Endometrial microvascular endothelial cells (primary cell): Measurements from ENCODE around the gene APOBEC3B. TPM values are rescaled to one million over a fixed set of nuclear protein-coding genes. Genes with fewer than 3 reads are reported as not detected.
"Not testable (repeated sequence)": the region's sequence is repeated elsewhere in the genome, so short reads cannot be mapped to it uniquely, and the experiment has no call there.

Source experiments
- in situ Hi-C: cut with HindIII; loops from 2 replicates; pipeline ENCODE4 v1.10.0; 2017; ENCODE audit warnings: low sequenced_read_pairs, low pct_unique_long_range_greater_than_20kb; ENCODE audit errors: inconsistent ontology term
- total RNA-seq: library from RNA; depleted of rRNA; stranded (reverse); fragments of >200 nt; gene quantifications from one replicate; pipeline ENCODE4 v1.2.3, GENCODE V29; 2015; ENCODE audit errors: inconsistent ontology term

APOBEC3B gene
- 15.1 TPM for total RNA-seq

DNA sequence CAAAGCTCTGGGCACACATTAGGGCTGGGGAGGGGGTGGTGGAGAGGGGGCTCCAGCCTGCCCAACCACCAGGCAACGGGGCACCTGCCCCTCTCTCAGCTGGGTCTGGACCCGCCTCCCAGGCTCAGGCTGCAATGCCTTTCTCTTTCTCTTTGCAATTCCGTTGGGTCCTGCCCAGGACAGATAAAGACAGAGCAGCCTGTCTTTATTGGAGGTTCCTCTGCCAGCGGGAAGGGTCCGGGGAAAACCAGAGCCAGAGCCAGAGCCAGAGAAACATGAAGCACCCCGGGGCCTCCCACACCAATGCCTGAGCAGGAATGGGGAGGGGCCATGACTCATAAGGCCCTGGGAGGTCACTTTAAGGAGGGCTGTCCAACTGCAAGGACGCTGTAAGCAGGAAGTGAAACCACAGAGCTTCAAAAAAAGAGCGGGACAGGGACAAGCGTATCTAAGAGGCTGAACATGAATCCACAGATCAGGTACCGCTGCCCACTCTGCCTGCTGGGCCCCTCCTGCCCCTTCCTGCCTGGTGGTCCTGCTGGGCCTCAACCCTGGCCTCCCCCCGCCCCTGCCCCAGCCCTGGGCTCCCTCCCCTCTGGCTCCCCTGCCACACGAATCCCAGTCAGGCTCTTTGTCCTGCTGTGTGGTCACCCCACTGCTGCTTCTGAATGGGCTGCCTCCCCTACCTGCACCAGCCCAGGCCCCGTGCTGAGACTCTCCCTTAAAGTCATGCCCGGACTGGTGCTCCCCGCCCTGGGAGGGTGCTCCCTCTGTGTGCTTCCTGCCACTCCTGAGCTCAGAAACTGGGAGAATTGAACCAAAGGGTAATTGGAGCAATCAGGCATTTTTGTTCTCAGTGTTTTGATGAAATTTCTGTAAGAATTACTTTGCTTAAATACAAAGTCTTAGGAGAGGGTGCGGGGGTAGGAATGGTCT lies at the start of gene APOBEC3B:
Gene APOBEC3B (plus strand): TSS at position 356 of the 936 bp plus-strand sequence. CDS start 107 bp downstream, at position 463.
- in situ Hi-C loops, result no loop called here

DNA sequence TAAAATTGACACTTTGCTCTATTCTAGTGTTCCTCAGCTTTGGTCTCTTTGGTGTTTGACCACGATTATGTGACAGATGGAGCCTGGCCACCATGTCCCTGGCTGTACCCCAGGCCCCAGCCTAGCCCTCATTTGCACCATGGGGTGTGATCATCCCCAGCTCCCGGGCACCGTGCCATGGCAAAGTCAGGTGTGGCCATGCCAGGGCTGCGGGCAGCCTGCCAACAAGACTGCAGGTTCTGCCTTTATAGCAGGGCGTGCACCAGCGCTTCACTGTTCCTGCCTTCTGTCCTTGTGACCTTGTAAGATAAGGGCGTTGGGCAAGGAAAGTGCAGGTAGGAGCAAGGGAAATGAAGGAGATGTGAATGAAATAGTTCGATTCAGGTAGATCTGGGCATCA lies 47.1 kb upstream of the APOBEC3B start:
- in situ Hi-C loops, result no loop called here

DNA sequence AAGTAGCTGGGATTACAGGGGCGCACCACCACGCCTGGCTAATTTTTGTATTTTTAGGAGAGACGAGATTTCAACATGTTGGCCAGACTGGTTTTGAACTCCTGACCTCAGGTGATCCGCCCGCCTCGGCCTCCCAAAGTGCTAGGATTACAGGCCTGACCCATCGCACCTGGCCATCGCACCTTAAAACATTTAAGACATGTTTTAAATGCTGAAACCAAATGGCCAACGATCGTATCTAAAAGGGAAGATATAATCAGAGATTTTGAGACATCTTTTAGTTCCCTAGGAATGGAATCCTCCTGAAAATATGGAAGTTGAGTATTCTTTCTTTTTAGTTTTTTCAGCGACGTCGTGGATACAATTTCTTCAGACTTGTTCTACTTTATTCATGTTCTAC lies 46.5 kb upstream of the APOBEC3B start:
- in situ Hi-C loops, result no loop called here

DNA sequence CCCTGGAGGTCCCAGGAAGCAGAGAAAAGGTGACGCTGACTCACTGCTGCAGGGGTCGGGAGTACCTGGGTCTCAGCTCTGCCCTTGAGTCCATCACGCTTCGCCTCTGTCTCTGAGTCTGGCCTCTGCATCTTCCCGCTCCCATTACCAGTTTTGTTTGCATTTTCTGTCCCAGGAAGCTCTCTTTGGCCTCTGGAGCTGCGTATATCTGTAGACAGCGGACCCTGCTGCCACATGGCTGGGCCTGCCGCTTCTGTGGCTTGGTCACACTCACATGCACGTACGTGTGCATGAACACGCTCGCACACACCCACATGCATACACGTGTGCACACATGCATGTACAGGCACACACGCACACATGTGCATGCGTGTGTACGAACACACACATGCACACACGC lies 45.6 kb upstream of the APOBEC3B start:
- in situ Hi-C loops, result no loop called here

DNA sequence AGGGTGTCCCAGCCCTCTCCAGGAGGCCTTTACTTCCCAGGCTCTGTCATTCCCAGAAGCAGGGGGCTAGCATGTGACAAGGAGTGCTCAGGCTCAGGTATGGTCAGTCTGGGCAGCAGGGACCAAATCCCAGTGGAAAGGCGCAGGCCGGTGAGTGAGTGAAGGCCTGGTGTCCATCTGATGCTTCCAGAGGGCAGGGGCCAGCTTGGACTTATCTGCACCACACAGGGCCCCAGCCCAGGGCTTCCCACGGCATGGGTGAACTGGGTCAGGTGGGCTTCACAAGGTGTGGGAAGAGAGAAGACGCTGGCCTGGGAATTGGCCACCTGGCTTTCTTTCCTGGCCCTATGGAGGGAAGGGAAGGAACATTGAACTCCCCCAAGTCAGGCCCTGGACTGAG lies 45.1 kb upstream of the APOBEC3B start:
- in situ Hi-C loops, result no loop called here

DNA sequence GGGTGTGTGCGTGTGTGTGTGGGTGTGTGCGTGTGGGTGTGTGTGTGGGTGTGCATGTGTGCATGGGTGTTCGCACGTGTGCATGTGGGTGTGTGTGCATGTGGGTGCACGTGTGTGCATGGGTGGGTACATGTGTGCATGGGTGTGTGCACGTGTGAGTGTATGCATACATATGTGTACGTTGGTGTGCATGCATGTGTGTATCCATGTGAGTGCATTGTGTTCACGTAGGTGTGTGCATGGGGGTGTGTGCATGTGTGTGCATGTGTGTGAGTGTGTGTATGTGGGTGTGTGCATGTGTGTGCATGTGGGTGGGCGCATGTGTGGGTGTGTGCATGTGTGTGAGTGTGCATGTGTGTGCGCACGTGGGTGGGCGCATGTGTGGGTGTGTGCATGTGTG lies 44.6 kb upstream of the APOBEC3B start:
- in situ Hi-C loops, result no loop called here

DNA sequence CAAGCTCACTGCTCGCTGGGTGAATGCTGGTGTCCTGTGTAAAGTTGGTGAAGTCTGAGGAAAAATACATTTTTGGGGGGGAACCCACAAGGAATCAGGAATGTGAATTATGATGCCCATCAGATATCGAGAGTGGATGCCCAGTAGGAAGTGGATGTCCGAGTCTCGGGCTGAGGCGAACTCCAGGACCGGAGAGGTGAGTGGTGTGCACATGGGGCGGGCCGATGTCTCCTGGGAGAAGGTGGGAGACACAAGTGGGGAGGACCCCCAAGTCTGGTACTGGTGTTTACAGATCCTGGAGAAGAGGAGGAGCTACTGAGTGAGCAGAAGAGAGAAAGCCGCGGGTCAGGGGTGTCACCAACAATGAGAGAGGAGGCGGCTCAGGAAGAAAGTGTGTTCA lies 43.9 kb upstream of the APOBEC3B start:
- in situ Hi-C loops, result no loop called here

DNA sequence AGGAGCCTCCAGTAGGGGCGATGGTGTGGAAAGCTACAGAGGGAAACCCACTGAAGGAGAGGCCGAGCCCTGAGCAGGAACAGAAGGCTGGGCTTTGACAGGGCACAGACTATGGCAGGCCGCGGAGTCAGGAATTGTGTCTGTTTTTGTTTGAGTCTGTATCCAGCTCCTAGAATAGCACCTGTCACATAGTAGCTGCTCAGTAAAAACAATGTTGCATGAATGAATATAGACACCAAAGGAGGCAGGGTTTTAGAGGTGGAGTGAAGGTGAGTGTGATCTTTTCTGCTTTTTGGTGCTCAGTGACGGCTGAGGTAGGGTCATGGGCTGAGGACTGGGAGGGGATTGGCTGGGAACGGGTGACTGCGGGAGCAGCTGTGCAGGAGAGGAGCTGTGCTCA lies 43.2 kb upstream of the APOBEC3B start:
- in situ Hi-C loops, result no loop called here

DNA sequence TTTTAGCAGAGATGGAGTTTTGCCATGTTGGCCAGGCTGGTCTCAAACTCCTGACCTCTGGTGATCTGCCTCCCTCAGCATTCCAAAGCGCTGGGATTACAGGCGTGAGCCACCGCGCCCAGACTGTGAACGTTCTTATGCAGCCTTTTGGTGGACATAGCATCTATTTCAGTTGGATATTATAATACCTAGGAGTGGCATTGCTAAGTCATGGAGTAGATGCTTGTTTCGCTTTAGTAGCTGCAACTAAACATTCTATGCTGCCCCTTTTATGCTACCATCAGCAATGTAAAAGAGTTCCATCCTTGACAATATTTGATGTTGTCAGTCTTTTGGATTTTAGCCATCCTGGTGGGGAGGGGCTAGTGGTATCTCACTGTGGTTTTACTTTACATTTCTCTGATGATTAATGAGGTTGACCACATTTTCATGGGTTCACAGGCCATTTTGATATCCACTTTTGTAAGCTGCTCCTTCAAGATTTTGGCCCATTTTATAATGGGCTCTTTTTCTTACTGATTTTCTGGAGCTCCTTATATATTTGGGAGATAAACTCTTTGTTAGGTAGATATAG lies 41.2 kb upstream of the APOBEC3B start:
- in situ Hi-C loops, result no loop called here

DNA sequence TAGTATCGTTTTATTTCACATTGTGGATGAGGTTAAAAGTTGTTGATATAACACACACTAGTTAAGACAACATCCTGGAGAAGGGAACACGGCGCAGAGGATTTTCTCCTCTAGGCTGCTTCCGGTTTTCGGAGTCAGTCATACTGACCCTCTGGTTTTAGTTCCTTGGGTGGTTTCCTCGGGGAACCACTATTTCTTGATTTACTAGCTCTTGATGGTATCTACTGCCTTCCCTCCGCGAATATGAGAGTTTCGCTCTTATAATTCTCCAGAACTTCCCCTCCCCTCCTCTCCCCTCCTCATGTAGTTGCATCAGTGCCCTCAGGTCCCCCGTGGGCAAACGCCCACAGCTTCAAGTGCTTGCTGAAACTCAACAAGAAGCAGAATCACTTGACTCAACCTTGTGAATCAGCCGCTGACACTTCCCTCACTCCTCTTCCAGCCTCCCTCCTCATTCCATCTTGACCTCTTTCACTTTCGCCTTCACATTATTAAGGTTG lies 40.6 kb upstream of the APOBEC3B start:
- in situ Hi-C loops, result no loop called here

DNA sequence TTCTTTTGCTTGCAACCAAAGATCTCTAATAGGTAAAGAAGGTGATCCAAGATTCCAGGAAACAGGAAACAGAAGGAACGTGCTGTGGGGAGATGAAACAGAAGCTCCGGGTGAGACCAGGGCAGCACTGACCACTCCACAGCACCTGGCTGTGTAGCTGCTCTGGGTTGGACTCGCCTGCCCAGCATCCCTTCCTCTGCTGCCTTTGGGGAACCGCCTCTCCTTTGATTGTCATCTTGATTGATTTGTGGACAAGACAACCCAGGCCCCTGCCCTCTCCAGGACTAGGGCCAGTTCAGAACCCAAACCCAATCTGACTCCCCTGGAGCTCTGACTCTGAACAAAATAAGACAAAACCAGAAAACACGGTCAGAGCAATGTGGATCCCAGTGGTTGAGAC lies 39.4 kb upstream of the APOBEC3B start:
- in situ Hi-C loops, result no loop called here

DNA sequence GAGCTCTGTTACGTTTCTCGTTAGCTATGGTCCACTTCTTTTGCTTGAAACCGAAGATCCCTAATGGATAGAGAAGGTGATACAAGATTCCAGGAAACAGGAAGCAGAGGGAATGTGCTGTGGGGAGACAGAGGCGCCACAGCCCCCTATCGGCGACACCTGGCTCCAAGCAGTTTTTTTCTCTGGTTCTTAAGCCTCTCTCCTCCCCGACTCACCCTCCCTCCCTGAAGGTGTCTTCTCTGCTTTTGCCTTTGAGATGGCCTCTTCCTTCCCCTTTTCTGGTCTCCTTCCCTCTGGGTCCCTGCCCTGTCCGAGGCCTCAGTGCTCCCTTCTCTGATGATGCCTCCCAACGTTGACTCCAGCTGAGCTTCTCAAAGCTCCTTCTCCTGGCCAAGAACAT lies 38.9 kb upstream of the APOBEC3B start:
- in situ Hi-C loops, result no loop called here

DNA sequence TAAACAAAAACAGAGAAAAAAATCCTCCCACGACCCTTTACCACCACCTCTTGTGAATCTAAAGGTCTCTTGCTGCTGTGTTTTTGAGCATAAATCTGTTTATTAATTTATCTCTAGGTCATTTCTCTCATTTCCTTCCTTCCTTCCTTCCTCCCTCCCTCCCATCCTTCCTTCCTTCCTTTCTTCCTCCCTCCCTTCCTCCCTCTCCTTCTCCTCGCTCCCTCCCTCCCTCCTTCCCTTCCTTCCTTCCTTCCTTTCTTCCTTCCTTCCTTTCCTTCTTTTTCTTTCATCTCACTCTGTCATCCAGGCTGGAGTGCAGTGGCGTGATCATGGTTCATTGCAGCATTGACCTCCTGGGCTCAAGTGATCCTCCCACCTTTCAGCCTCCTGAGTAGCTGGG lies 38.3 kb upstream of the APOBEC3B start:
- in situ Hi-C loops, result no loop called here

DNA sequence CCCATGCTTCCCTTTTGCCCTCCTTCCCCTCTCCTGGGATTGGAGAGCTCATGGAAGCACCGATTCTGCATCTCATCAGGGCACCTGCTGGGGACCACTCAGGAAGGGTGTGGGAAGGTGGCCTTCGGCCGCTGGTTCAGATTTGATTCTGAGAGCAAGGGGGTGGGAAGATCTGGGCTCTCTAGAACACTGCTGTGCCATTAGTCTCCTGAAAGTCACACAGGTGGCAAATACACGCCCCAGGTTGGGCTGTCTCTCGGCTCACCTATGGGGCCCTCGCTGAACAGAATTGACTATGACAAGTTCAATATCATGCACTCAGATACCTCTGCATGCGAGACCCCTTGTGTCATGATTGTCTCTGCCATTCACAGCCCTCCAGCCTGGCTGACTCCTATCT lies 37.5 kb upstream of the APOBEC3B start:
- in situ Hi-C loops, result no loop called here

DNA sequence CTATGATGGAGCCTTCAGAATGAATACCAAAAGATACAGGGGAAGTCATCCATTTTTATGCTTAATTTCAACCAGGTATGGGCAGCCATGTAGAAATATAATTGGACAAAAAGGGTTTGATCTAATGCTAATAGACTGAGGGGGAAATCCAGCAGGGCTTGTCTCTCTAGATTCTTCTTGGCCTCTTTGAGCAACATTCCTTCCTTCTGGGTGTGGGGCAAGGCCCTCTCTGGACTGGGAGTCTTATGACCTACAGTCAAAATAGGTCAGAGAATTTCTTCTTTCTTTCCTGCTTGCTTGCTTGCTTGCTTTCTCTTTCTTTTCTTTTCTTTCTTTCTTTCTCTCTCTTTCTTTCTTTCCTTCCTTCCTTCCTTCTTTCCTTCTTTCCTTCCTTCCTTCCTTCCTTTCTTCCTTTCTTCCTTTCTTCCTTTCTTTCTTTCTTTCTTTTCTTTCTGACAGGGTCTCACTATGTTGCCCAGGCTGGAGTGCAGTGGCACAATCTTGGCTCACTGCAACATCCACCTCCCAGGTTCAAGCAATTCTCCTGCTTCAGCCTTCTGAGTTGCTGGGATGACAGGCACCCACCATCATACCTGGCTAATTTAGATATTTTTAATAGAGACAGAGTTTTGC lies 36.3 kb upstream of the APOBEC3B start:
- in situ Hi-C loops, result not testable (repeated sequence)

DNA sequence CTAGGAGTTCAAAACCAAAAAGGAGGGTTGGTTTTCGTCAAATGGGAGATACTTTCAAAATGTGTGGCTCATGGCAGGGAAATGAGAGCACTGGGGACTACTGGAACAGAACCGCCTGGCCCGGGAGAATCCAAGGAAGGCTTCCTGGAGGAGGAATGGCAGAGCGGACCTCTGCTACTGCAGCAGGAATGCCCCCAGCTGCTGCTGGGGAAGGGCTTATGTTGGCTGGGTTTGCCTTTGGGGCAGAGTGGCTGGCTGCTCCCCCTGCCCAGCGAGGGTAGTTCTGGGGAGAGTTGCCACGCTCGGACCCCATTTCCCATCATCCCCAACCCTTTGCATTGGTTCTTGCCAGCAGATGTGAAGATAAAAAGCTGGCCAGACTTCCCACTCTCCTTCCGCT lies 35.4 kb upstream of the APOBEC3B start:
- in situ Hi-C loops, result no loop called here

DNA sequence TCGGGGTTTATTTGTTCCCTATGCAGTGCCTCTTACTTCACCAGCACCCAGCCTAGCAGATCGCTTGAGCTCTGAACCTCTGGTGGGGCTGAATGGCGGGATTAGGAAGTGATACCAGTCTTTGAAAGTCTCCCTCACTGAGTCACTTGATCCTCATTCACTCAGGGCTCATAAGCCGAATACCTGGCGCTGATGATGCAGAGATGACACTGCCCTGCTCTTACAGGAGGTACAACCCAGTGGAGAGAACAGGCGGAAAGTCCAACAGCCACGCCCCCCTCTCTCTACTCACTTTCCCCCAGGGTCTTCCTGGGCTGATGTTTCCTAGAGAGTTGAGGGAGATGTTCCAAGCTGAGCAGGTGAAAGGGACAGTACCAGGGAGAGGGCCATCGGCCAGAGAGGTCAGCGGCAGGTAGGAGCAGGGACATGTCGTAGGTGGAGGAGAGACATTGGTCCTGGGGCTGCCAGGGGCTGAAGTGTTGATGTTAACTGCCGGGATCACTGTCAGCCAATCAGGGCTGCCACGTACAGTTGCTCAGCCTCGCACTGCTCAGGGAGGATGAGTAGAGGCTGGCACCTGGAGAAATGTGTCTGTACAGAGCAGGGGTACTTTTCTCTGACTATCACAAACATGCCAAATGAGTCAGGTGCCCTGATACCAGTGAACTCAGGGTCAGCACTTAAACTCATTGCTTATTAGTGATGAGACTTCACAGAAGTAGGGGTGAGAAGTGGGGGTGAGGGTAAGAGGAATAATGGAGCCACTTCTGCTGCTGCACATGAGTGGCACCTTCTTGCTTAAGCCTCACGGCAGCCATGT lies 34.6 kb upstream of the APOBEC3B start:
- in situ Hi-C loops, result no loop called here

DNA sequence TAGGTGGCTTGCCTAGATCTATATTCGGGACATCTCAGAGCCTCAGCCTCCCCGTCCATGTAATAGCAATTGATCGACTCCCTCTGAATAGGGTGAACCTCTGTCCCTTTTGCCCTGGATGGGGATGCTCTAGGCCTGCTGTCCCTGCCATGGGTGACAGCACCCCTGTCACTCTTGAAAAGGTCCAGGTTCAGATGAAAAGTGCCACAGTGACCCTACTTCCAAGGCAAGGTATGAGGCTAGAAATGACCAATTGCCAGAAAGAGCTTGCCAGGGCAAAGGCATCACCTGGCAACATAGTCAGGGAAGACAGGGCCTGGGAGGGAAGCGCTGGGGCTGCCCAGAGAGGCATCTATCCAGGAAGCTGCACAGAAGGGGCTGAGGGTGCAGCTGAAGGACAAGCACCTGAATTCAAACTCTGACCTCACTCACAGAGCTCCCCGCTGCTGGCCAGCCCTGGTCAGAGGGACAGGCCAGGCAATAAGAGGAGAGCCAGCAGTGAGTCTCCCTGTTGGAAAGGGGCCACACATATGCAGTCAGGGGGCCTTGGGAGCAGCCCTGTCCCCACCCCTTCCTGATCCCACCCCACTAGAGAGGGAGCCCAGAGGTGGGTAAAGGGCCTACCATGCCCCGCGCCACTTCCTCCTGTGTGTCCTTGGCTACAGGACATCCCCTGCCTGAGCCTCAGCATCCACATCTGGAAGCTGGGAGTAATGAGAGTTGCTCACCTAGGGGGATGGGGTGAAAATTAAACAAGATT lies 33.8 kb upstream of the APOBEC3B start:
- in situ Hi-C loops, result no loop called here
